Loucy (cell line): Measurements from ENCODE around the gene TTLL13.

ENCODE experiments used
- H2AFZ ChIP-seq: fragments of 200-600 bp; sonication (generic); 2 replicates; pipeline ENCODE4 v1.6.0; 2016; ENCODE audit warnings: antibody characterized with exemption, mild to moderate bottlenecking, low read length, moderate library complexity
- H3F3A ChIP-seq: fragments of 200-600 bp; 2 replicates; pipeline ENCODE4 v1.6.0; 2016; ENCODE audit warnings: antibody characterized with exemption, low read depth, mild to moderate bottlenecking
- H3K27me3 ChIP-seq: fragments of 200-600 bp; sonication (generic); 2 replicates; pipeline ENCODE4 v1.6.1; 2014; ENCODE audit warnings: low read length, mild to moderate bottlenecking; ENCODE audit not compliant: insufficient read depth, poor library complexity, severe bottlenecking
- H3K36me3 ChIP-seq: fragments of 200-600 bp; sonication (generic); 2 replicates; pipeline ENCODE4 v1.6.1; 2016; ENCODE audit warnings: low read length; ENCODE audit not compliant: insufficient read depth
- H3K4me1 ChIP-seq: fragments of 200-600 bp; sonication (generic); 2 replicates; pipeline ENCODE4 v1.5.1; 2014; ENCODE audit warnings: low read length, mild to moderate bottlenecking; ENCODE audit not compliant: insufficient read depth, poor library complexity, severe bottlenecking
- H3K4me2 ChIP-seq: fragments of 200-600 bp; sonication (generic); 2 replicates; pipeline ENCODE4 v1.6.0; 2014; ENCODE audit warnings: antibody characterized with exemption, low read length, low read depth, mild to moderate bottlenecking; ENCODE audit not compliant: poor library complexity, severe bottlenecking
- H3K4me3 ChIP-seq: fragments of 200-600 bp; sonication (generic); 2 replicates; pipeline ENCODE4 v1.5.1; 2014; ENCODE audit warnings: low read length, mild to moderate bottlenecking, mixed read lengths; ENCODE audit not compliant: poor library complexity, severe bottlenecking
- H3K79me2 ChIP-seq: fragments of 200-600 bp; sonication (generic); 2 replicates; pipeline ENCODE4 v1.6.1; 2014; ENCODE audit warnings: low read length; ENCODE audit not compliant: insufficient read depth
- H3K9ac ChIP-seq: fragments of 200-600 bp; sonication (generic); 2 replicates; pipeline ENCODE4 v1.6.0; 2014; ENCODE audit warnings: mild to moderate bottlenecking, low read depth, low read length, moderate library complexity; ENCODE audit not compliant: poor library complexity, severe bottlenecking
- H3K9me2 ChIP-seq: fragments of 200-600 bp; sonication (generic); replicated peaks from 2 replicates; pipeline ENCODE4 v1.6.1; 2016; ENCODE audit warnings: low read depth, low read length, mixed read lengths
- H3K9me3 ChIP-seq: fragments of 200-600 bp; sonication (generic); 2 replicates; pipeline ENCODE4 v1.6.1; 2014; ENCODE audit warnings: mild to moderate bottlenecking, antibody characterized with exemption, low read length, low read depth; ENCODE audit not compliant: insufficient read depth
- H4K20me1 ChIP-seq: fragments of 200-600 bp; sonication (generic); 2 replicates; pipeline ENCODE4 v1.6.0; 2014; ENCODE audit warnings: antibody characterized with exemption, low read length, mild to moderate bottlenecking; ENCODE audit not compliant: insufficient read depth, poor library complexity, severe bottlenecking
- EZH2phosphoT487 ChIP-seq: fragments of 200-600 bp; IDR thresholded peaks from 2 replicates; pipeline ENCODE4 v1.6.1; 2018; ENCODE audit warnings: antibody characterized with exemption, mild to moderate bottlenecking, moderate library complexity, borderline replicate concordance
- TF ChIP-seq, protein P1 (sequence below): fragments of 200-600 bp; sonication (generic); conservative IDR thresholded peaks from 2 replicates; pipeline ENCODE4 v1.5.1; 2014; ENCODE audit warnings: mild to moderate bottlenecking, antibody characterized with exemption, low read length

Gene TTLL13

DNA sequence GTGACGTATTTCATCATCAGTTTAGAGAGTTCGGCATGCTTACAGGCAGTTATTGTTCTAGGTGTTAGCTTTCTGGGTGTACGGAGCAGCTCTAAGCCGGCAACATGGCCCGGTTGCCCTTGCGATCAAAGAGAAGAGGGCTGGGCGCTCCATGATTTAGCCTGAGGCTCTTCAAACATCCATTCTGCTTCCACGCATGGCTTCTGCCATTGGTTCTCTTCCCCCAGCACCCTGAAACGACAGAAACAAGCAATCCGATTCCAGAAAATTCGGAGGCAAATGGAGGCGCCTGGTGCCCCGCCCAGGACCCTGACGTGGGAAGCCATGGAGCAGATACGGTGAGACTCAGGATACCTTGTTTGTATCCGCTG lies 16.7 kb downstream of the TTLL13 start:
- Histone ChIP-seq H3F3A (no peaks in the 10 kb centered on the region), H3K4me2 (peak overlapping the region; percentile 92), H3K4me1 (peaks cover 51% of the 10 kb centered on the region), H3K9me2 (no peaks in the 10 kb centered on the region), H2AFZ (peak overlapping the region; percentile 93), H3K4me3 (peak overlapping the region; percentile 85), H3K27me3 (no peaks in the 10 kb centered on the region), H3K9me3 (no peaks in the 10 kb centered on the region), H3K79me2 (peaks cover 72% of the 10 kb centered on the region), H3K36me3 (peaks cover 7% of the 10 kb centered on the region; the same call in 1 of the 2 replicates), H3K9ac (peak overlapping the region; percentile 95), H4K20me1 (peaks cover 44% of the 10 kb centered on the region)
- TF ChIP-seq, protein P1, sequence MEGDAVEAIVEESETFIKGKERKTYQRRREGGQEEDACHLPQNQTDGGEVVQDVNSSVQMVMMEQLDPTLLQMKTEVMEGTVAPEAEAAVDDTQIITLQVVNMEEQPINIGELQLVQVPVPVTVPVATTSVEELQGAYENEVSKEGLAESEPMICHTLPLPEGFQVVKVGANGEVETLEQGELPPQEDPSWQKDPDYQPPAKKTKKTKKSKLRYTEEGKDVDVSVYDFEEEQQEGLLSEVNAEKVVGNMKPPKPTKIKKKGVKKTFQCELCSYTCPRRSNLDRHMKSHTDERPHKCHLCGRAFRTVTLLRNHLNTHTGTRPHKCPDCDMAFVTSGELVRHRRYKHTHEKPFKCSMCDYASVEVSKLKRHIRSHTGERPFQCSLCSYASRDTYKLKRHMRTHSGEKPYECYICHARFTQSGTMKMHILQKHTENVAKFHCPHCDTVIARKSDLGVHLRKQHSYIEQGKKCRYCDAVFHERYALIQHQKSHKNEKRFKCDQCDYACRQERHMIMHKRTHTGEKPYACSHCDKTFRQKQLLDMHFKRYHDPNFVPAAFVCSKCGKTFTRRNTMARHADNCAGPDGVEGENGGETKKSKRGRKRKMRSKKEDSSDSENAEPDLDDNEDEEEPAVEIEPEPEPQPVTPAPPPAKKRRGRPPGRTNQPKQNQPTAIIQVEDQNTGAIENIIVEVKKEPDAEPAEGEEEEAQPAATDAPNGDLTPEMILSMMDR, result no peak
- TF ChIP-seq EZH2phosphoT487, result no peak

DNA sequence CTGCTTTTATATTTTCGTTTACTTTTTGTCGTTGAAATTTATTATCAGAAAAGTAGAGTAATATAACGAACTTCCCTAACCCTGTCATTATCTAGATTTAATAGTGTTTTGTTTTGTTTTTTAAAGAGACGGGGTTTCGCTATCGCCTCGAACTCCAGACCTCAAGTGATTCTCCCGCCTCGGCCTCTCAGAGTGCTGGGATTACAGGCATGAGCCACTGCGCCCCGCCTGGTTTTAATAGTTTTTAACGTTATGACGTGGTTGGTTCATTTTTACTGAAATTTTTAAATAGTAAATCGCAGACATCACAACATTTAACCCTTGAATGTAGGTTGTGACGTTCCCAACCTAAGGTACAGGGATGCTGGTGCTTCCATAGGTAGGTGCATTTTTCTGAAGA lies 17.1 kb downstream of the TTLL13 start:
- Histone ChIP-seq H3K9ac (peak overlapping the region; percentile 95), H2AFZ (no peak overlapping the region), H3K9me3 (no peaks in the 10 kb centered on the region), H3K79me2 (peaks cover 77% of the 10 kb centered on the region), H3K27me3 (no peaks in the 10 kb centered on the region), H3F3A (no peaks in the 10 kb centered on the region), H3K4me1 (peaks cover 51% of the 10 kb centered on the region), H3K36me3 (peaks cover 12% of the 10 kb centered on the region; the same call in 1 of the 2 replicates), H3K4me3 (peak overlapping the region; percentile 85), H3K4me2 (peak overlapping the region; percentile 92), H4K20me1 (peaks cover 48% of the 10 kb centered on the region), H3K9me2 (no peaks in the 10 kb centered on the region)
- no peak for TF ChIP-seq EZH2phosphoT487
- TF ChIP-seq, protein P1, result no peak

DNA sequence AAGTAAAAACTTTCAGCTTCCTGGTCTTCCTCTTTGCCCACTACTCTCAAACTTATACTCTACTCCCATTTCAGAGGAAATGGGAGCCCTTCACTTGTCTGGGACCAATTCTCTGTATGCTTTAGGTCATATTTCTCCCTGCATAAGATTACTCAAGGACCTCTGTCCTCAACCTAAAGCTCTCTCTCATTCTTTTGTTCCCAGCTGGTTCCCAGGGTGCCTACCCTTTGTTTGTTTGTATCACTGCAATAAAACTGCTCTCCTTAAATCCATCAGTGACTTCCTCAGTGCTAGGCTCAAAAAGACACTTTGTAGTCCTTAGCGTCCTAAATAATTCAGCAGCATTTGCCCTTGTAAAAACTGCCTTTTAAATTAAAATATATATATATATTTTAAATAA lies 19.1 kb downstream of the TTLL13 start:
- Histone ChIP-seq H3K27me3 (no peaks in the 10 kb centered on the region), H3K9me3 (no peaks in the 10 kb centered on the region), H3K9me2 (no peaks in the 10 kb centered on the region), H3F3A (no peaks in the 10 kb centered on the region), H2AFZ (no peak overlapping the region), H3K4me3 (peak overlapping the region; percentile 85), H3K79me2 (peaks cover 96% of the 10 kb centered on the region), H3K36me3 (peaks cover 29% of the 10 kb centered on the region; the same call in 1 of the 2 replicates), H4K20me1 (peaks cover 65% of the 10 kb centered on the region), H3K4me2 (peak overlapping the region; percentile 92), H3K4me1 (peaks cover 61% of the 10 kb centered on the region), H3K9ac (peak overlapping the region; percentile 95)
- TF ChIP-seq, protein P1, result no peak
- no peak for TF ChIP-seq EZH2phosphoT487
